Measurements from ENCODE around the gene SERINC3.
"Not testable (repeated sequence)": the region's sequence is repeated elsewhere in the genome, so short reads cannot be mapped to it uniquely, and the experiment has no call there.

Gene SERINC3

DNA sequence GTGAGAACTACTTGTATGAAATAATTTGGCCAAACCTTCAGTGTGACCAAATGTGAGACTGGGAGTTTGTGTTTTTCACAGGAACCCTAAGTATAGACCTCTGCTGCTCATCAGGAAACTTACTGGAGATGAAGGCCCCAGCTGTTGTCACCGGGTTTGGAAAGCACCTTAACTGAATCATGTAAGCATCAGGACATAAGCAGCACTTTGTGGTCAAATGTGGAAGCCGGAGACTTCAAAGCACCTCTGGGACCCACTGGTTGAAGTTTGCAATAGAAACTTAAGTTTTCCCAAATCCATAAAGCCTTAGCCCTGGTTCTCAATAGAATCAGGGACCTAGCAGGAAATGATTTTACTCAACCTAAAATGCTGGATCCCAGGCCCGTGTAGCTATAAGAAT, 31.9 kb downstream of the SERINC3 start:
- no peak for DNase-seq

DNA sequence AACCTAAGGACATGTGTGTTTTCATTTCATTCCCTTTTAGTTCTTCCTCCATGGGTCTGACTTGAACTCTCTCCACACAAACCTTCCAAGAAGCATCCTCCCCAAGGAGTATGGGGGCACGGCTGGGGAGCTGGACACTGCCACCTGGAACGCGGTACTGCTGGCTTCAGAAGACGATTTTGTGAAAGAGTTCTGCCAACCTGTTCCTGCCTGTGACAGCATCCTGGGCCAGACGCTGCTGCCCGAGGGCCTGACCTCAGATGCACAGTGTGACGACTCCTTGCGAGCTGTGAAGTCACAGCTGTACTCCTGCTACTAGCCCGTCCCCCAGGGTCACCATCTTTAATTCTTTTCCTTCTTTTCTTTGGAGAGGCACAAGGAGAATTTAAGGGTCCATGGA, 32.6 kb downstream of the SERINC3 start:
- no peak for DNase-seq

DNA sequence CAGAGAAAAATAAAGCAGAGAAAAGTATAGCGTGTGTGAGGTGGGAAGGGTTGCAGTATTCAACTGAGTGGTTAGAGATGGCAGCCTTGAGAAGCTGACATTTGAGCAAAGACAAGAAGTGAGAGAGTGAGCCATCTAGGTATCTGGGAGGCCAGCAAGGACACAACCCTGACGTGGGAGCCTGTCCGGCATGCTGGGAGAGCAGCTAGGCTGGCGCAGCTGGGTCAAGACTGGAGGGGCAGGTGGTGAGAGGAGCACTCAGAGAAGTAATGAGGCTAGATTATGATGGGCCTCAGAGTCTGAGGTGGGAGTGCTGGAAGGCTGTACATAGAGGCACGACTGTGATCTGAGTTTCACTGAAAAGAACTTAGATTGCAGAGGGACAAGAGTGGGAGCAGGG, 33.3 kb downstream of the SERINC3 start:
- DNase-seq: no peak

DNA sequence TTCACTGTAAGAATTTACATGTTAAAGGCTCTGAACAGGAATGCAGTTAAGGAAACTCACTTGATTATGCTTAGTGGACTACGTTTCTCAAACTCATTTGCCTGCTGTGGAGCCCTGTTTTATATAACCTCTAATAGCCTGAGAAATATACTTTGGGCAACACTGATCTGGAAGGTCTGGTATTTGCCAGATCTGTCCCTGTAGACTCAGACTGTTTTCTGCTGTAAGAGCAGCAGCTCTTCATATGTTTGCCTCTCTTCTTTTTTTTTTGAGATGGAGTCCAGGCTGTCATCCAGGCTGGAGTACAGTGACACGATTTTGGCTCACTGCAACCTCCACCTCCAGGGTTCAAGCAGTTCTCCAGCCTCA, 36.1 kb downstream of the SERINC3 start:
- no peak for DNase-seq

DNA sequence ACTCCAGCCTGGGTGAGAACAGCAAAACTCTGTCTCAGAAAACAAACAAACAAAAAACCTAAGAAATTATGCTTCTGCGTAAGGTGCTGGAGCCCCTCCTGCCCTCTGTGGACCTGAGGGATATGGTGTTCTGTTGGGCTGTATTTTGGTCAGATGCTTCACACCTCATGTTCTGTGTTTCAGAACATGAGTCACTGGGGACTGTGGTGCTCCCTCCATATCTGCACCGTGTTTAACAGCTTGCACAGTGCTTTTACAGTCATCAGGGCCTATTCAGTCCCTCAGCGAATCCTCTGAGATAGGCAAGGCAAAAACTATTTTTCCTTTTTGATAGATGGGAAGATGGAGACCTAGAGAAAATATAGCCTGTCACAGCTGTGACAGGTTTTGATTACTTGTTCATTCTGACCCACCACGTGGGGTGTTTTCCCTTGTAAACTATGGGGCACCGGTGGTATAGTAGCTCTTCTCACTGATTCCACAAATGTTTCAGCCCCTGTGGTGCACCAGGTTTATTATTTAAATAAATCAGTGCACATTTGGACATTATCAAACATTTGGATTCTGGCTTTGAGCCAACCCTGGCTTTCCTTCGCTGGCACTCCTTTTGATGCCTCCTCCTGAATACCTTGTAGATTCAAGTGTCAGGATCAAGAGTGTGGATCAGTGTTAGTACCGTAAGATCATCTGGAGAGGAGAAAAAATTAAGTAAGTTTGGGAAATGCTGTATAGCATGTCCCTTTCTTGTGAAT, 36.6 kb downstream of the SERINC3 start:
- no peak for DNase-seq

DNA sequence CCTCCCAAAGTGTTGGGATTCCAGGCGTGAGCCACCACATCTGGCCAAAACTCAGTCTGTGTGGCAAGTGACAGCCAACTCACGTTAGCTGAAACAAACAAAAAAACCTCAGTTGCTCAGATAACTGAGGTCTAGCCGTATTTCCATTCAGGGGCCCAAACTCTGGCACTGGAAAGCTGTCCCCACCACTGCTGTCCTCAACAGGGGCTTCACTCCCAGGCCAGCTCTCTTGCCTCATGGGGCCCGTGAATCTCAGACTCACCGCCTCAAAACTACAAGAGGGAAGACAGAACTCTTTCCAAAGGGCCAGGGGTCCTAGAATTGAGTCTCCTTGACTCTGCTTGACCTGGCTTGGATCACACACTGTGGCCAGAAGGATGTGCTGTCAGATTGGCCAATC, 38.8 kb downstream of the SERINC3 start:
- DNase-seq: no peak

DNA sequence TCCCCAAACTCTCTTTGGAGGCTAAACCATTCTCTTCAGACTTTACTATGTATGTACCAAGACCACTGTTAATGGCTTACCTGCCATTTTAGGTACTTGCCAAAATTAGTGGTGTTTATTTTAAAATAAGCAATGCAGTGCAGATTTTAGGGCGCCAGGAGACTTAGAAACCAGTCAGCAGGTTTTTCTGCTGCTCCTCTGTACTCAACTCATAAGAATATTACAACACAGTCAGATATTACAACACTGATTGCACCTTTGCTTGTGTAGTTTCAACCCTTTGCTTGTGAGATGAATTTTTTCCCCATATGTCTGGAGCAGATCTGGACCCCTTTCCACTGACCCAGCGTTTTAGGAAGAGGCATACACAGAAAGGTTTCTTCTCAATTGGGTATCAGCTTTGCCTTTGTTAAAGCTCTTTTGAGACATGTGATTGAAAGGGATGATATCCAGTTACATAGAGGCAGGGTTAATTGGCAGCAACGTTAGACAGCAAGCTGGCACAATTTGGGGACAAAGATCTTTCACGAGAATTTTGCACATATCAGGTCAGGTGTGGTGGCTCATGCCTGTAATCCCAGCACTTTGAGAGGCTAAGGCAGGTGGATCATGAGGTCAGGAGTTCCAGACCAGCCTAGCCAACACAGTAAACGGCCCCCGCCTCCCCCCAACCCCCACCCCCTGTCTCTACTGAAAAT, 40.0 kb downstream of the SERINC3 start:
- DNase-seq: no peak

DNA sequence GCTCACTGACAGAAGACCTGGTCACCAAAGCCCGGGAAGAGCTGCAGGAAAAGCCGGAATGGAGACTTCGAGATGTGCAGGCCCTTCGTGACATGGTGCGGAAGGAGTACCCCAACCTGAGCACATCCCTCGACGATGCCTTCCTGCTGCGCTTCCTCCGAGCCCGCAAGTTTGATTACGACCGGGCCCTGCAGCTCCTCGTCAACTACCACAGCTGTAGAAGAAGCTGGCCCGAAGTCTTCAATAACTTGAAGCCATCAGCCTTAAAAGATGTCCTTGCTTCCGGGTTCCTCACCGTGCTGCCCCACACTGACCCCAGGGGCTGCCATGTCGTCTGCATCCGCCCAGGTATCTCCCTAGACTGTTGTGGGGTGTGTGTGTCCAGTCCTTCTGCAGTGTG, 41.8 kb downstream of the SERINC3 start:
- DNase-seq: no peak

DNA sequence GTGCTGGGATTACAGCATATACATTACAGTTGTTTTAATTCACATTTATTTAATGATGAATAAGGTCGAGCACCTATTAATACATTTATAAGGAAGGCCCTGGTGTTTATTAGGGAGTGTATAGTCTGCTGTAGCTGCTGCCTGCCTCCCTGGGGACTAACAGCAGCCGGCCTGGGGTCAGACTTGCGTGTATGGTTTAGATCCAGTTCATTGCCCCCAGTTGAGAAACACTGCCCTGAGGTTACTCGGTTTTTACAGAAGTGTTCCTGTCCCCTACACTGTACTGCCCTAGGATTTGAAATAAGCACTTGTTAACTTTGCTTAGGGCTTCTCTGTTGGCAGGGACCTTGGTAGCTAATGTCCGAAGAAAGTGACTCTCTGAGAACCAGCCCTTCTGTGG, 42.2 kb downstream of the SERINC3 start:
- no peak for DNase-seq

DNA sequence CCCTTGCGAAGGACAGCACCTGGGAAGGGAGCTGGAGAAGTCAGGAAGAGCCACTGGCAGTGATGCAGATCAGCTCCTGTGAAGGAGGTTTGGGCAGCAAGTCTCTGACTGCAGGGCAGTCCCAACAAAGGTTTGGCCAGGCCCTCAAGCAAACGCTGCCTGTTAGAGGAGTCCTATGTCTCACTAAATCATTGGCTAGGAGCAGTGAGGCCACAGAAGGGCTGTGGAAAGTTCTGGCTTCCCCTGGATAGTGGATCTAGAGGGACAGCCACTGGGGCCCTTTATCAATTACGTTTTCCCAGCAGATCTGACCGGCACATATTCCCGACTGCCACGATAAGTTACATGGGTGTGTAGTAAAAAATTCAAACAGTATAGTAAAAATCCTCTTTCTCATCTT, 43.7 kb downstream of the SERINC3 start:
- DNase-seq: no peak

DNA sequence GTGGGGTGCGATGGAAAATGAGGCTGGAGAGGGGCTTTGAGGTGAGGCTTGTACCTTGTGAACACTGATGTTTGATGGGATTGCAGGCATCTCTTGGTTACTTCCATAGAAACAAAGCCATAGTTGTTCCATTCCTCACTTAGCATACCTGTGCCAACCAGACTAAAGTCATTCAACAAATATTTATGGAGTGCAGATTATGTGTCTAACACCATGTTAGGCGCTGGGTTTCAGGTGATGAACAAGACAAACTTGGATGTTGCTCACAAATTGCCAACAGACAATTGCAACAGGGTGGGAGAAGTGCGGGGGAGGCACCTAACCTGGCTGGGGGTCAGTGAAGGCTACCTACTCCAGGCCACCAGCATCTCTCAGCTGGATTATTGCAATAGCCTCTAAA, 44.7 kb downstream of the SERINC3 start:
- no peak for DNase-seq

DNA sequence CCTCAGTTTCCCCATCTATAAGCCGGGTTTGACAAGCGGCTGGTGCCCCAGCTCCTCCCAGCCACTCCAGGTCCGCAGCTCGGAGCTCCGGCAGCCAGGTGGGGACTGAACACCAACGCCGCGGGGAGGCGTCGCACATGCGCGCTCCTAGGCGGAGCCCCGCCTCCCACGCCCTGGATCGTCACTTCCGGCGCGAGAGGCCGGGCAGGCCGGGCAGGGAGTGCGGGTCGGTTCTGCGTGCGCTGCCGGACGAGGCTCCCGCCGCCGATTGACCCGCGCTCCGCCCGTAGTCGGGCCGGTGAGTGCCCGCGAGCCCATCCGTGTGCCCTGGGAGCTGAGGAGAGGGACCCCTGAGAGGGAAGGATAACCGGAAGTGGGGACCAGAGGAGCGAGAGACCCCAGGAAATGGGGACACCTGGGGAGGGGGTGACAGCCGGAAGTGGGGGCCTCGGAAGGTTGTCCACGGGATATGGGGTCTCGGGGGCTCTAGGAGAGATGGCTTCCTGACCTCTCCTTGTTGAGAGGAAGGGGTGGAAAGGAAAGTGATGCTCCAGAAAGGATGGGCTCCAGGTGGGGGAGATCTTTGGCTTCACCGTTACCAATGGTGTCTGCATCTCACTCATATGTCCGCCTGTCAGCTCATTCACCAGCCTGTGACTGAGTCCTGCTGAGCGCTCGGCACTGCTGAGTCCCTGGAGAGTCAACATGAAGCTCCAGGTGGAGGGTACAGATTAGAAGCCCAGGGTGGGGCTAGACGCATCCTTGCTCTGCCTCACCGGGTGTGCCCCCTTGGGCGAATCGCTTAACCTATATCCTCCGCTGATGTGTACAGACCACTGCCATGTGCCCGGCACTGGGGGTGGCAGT, 45.9 kb downstream of the SERINC3 start, which contains the start of gene TTPAL:
Gene TTPAL, plus strand, starts transcription at position 181 of the 867 bp plus-strand sequence. CDS start 4,126 bp downstream, outside the sequence.
- DNase-seq: peak; percentile 91 to 95 (median 94)

DNA sequence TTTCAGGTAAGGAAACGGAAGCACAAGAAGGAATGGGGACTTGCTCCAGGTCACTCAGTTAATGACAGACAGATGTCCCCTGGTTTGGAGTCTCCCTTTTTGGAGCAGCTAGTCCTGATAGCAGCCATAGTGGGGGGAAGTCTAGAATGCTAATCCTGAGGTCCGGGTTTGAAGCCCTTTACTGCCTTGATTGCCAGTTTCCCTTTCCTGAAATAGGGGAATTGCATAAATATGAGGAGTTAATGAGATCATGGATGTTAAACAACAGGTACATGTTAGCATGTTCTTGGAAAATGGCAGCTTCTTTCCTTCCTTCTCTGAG, 46.5 kb downstream of the SERINC3 start:
- DNase-seq: no peak

DNA sequence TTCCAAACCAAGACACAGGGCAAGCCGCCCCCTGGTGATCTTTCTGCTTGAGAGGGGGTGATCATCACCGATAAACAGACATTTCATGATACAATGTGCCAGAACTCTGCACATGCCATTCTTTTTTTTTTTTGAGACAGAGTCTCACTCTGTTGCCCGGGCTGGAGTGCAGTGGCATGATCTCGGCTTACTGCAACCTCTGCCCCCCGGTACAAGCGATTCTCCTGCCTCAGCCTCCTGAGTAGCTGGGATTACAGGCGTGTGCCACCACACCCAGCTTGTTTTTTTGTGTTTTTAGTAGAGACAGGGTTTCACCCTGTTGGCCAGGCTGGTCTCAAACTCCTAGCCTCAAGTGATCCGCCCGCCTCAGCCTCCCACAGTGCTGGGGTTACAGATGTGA, 49.6 kb downstream of the SERINC3 start:
- not testable (repeated sequence) for DNase-seq

DNA sequence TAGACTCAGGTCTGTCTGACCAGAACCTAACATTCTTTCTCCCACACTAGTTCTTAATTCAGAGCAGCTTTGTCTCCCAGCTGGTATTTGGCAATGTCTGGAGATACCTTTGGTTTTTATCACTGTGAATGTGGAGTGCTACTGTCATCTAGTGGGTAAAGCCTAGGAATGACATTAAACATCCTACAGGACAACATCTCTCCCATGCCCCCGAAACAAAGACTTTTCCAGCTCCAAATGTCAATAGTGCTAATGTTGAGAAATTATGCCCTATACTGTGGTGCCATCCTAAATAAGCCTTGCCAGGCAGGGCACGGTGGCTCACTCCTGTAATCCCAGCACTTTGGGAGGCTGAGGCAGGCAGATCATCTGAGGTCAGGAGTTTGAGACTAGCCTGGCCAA, 50.4 kb downstream of the SERINC3 start:
- DNase-seq: peak in 1 of 3 experiments; percentile 57

DNA sequence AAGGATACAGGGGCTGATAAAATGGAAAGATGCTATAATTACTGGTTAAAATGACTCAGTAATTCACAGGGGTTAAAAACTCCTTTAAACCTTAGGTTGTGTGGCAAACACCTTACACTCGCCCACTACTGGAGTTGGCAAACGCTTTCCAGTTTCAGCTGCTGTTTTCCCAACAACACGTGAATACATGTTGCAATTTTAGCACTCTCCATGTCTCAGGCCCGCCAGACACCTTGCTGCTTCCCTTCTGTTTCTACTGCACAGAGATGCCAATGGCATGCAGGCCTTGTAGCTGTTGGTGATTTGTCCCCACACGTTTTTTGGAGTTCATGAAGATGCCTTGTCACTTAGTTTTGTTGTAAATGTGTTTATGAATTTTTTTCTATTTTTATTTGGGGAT, 51.5 kb downstream of the SERINC3 start:
- no peak for DNase-seq

DNA sequence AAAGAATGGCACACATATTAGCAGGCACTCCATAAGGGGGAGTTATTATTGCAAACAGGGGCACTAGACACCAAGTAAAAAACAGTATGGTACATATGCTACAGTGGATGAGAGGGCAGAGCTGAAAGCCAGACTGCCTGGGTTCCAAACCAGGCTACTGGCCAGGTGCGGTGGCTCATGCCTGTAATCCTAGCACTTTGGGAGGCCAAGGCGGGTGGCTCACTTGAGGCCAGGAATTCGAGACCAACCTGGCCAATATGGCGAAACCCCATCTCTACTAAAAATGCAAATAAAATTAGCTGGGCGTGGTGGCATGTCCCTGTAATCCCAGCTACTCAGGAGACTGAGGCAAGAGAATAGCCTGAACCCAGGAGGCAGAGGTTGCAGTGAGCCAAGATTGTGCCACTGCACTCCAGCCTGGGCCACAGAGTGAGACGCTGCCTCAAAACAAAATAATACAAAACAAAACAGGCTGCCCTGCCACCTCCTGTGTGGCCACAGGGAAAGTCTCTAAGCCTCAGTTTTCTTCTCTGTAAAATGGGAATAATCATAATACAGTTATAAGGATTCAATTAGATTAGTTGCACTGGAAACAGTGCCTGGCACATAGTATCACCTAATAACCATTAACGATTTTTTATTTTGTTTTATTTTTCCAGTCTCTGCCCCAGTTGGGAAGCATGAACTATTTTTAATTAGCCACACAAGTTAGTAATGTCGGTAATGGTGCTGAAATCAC, 53.7 kb downstream of the SERINC3 start:
- DNase-seq: no peak

DNA sequence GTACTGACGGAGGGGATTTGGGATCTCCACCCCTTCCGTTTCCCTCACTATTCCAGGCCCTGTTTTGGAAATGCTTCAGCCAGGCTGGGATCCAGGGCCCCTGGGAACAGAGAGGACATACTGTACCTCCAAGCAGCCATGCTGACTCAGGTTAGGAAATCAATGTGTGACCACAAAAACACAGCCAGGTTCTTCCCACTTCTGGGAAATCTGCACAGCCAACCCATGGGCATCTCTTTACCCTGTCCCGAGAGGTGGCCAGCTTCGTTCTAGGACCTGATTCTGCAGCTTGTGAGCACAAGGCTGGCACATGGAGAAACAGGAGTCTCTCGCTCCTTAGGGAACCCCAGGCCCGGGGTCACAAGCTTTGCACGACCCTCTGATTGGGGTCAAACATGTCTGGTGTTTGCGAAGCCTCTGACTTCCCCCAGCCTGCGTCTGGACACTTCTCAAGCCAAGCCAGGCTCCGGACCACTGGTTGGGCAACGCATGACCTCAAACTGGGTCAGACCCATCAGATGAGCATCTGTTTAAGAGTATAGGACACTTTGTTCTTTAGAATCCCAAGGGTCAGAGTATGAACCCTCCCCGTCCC, 54.5 kb downstream of the SERINC3 start:
- DNase-seq: no peak

DNA sequence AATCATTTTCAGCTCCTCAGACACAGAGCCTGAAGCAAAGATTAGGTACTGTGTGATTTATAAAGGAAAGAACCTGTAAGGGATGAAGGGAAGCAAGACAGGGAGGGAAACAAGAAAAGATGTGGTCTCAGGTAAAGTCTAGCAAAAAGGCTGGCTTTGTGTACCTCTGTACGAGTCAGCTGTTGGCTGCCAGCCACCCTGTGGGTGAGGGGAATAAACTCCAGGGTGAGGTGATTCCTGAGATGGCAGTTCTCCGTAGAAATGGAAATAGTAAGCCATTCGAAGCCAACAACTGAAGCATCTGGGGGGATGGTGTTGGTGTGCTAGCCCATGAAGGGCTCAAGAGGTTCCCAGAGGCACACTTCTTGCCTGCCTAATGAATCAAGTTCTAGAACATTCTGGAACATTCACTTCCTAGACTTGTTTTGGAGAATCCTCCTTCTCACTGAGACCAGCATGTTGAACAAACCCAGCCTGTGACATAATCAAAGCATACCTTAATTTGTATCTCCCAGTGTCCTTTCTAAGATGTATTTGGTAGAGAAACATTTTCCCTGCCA, 56.8 kb downstream of the SERINC3 start:
- DNase-seq: no peak

DNA sequence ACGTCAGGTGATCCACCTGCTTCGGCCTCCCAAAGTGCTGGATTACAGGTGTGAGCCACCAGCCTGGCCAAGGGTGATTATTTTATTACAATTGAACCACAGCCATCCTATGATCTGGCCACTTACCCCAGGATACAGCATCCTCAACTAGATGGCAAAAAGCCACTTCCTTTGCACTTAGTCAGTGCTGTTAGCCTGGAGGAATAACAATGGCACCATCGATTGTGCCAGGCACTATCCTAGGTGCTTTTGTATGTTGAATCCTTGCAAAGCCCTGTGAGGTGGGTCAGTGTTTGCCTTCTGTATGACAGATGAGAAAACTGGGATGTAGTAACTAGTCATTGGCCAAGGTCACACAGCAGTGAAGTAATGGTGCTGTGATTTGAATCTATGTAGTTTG, 57.4 kb downstream of the SERINC3 start:
- DNase-seq: no peak

DNA sequence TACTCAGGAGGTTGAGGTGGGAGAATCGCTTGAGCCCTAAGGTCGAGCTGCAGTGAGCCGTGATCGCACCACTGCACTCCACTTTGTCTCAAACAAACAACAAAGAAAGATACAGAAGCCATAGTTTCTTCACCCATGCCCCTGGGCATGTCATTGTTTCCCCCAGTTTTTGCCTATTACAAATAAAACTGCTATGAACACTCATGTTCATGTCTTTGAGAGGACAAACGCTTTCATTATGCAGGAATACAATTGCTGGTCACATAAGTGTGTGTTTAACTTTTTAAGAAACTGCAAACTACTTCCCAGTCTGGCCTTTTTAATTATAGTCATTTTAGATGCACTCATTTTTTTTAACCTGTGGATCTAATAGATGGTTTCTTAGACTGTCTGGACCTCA, 58.4 kb downstream of the SERINC3 start:
- no peak for DNase-seq

DNA sequence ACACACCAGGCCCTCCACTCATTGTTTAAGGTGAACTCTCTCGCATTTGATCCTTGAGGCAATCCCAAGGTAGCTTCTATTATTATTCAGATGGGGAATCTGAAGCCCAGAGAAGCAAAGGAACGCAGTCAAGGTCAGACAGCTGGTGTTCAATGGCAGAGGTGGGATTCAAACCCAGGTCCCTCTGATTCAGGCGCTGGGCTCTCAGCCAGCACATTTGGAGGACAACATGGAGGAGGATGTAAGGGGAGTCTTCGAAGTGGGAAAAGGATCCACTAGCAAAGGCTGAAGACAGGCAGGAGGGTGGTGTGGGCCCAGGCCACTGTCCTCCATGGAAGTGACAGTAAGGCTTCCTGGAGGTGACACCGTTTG, 60.1 kb downstream of the SERINC3 start:
- no peak for DNase-seq
